ENCODE measurements around the gene CSDE1.

Gene CSDE1

GRCh38 chr1:114750780-114751179 lies 7.0 kb downstream of the CSDE1 start:
- FAIRE-seq, result no peak
- DNase-seq (ENCODE audit: insufficient read length, low spot score), result no peak

DNA sequence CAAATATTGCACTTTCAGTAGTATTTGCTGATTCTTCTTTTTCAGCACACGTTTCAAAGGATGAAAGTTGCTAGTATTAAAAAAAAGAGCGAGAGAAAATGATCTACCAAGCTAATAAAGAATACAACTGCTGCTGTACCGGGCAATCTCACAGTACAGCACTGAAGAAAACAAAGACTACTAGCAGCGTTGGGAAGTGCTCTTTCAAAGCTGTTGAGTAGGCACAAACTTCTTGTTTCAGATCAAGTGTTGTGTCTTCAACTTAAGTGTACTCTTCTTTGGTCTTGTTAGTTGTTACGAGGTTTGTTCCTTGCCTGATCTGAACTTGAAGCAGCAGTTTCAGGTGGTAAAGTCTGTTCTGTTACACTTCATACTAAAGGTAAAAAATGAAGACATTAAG lies 7.9 kb downstream of the CSDE1 start:
- FAIRE-seq (no peak), DNase-seq (ENCODE audit: insufficient read length, low spot score) (no peak)

GRCh38 chr1:114746450-114747121 lies 11.2 kb downstream of the CSDE1 start:
- no peak for DNase-seq (ENCODE audit: insufficient read length, low spot score)
- FAIRE-seq, result no peak

DNA sequence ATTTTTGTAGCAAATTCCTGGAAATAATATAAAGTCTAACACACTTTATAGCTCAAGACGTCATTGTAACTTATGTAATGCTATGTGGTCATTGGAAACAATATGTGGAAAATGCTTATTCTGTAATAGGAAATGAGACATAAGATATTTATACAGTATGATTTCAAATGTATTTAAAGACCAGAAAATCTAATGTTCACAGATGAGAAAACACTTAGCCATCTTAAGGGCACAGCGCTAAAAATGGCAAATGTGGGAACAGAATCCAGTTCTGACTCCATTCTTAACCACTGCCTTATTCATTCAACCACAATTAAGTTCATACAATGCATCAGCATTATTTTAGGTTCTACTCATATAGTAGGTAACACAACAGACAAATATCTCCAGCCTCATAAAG lies 12.5 kb downstream of the CSDE1 start:
- FAIRE-seq (no peak), DNase-seq (ENCODE audit: insufficient read length, low spot score) (no peak)

DNA sequence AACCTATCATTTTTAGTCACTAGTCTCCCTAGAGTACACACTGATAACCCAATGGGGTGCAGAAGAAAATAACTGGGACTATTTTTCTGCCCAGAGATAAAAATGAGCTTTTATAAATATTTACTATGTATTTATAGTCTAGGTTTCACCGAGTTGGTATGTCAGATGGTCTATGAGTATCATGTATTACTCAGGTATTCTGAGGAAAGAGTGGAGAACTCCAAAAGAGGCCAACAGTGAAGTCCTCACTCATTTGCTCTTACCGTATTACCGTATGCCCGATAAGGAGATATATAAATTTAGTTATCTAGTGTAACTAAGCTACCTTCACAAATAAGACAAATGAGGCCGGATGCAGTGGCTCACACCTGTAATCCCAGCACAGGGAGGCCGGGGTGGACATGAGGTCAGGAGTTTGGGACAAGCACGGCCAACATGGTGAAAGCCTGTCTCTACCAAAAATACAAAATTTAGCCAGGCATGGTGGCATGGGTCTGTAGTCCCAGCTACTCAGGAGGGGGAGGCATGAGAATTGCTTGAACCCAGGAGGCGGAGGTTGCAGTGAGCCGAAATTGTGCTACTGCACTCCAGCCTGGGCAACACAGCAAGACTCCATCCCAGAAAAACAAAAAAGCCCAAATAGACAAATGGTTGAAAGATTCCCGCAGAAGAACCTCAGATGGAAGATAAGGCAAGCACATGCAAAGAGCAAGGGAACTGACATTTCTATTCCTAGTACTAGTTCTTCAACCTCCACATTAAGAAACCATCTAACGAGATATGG lies 15.6 kb downstream of the CSDE1 start:
- FAIRE-seq (no peak), DNase-seq (ENCODE audit: insufficient read length, low spot score) (no peak)

DNA sequence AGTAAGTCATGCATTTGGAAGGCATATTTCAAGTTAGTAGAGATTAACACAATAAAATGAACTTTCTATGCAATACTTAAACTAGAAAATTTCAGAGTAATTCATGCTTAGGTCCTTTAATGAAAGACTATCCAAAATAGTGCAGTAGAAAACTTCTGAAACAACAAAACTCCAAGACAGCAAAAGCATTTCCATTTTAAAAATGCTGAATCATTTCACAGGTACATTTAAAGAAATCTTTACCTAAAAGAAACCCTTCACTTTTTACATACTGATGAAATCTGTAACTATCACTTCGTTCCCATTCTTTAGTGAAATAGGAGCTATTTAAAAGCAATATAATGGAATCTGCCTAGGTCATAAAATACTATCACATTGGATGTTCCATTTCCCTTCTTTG lies 17.5 kb downstream of the CSDE1 start:
- no peak for DNase-seq (ENCODE audit: insufficient read length, low spot score)
- no peak for FAIRE-seq

DNA sequence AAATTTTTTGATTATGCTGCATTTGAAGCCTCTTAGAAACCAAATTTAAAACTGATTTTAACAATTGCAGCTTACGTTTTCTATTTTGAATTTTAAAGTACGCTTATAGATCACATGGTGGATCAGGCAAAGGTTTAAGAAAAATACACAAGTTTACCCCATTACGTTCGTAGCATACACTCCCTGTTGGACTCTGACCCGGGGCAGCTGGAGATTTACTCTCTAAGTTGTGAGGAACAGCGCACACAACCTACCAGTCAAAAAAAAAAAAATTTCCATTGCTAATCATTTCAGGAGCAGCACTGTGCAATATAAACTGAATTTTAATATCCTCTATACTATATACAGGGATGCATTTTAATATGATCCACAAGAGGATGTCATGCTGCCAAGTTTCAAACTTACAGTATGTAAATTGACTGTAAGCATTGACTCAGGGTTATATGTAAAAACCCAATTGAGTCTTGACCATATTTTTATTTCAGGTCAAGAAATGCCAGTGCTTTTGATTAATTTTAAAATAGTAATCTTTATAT lies 20.4 kb downstream of the CSDE1 start:
- no peak for FAIRE-seq
- no peak for DNase-seq (ENCODE audit: insufficient read length, low spot score)

GRCh38 chr1:114735479-114735878 lies 22.3 kb downstream of the CSDE1 start:
- no peak for FAIRE-seq
- DNase-seq (ENCODE audit: insufficient read length, low spot score), result no peak

DNA sequence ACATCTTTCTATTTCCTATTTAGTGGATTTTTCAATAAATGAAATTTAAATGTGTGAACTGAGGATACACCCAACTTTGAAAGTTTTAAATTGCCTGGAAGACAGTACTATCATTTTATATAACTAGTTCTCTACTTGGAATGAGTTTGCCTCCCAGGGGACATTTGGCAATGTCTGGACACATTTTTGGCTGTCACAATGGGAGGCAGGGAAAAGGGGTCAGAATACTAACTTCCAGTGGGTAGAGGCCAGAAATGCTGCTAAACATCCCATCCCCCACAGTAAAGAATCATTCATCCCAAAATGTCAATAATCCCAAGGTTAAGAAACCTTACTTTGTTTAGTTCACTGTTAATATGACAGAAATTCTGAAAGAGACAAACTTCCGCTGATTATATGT lies 28.0 kb downstream of the CSDE1 start:
- DNase-seq (ENCODE audit: insufficient read length, low spot score) (no peak), FAIRE-seq (no peak)

DNA sequence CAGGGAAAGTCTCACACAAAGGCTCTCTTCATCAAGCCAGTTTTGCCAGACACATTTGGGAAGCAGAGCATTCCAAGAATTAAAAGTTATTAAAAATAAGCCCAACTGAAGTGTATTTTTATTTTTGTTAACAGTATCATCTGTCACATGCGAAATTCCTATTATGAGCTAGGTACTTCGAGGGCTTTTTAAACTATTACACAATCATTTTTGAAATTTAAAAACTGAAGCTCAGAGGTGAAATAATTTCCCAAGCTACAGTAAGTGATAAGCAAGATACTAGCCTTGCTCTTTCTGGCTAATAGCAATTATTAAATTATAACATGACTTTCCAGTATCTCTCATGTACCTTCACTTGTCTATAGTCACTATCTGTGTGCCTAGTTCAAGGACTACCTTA lies 29.2 kb downstream of the CSDE1 start:
- no peak for DNase-seq (ENCODE audit: insufficient read length, low spot score)
- no peak for FAIRE-seq

- FAIRE-seq (no peak), DNase-seq (ENCODE audit: insufficient read length, low spot score) (no peak)
Measured at GRCh38 chr1:114725230-114725629, 32.6 kb downstream of the CSDE1 start.

- FAIRE-seq (no peak), DNase-seq (ENCODE audit: insufficient read length, low spot score) (no peak)
Measured at GRCh38 chr1:114723915-114724314, 33.9 kb downstream of the CSDE1 start.

GRCh38 chr1:114723457-114723856 lies 34.3 kb downstream of the CSDE1 start:
- DNase-seq (ENCODE audit: insufficient read length, low spot score) (no peak), FAIRE-seq (no peak)

DNA sequence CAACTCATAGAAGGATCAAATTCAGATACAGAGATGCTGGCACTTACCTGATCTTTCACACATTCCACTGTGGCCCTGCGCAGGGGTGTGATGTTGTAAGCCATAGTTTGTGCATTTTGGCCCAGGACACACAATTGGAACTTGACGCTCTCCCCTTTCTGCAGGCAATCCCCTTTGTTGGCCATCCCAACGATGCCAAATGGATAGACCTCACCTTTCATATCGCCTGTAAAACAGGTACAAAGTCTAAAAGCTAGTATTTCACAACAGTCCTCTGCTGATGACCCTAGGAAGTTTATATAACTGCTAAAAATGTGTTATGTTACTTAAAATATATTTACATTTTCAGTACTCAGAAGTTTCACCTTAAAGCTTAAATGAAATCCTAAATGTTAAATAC lies 37.3 kb downstream of the CSDE1 start:
- DNase-seq (ENCODE audit: insufficient read length, low spot score), result no peak
- FAIRE-seq, result no peak

- DNase-seq (ENCODE audit: insufficient read length, low spot score), result no peak
- no peak for FAIRE-seq
Measured at GRCh38 chr1:114719424-114719787, 38.4 kb downstream of the CSDE1 start.

DNA sequence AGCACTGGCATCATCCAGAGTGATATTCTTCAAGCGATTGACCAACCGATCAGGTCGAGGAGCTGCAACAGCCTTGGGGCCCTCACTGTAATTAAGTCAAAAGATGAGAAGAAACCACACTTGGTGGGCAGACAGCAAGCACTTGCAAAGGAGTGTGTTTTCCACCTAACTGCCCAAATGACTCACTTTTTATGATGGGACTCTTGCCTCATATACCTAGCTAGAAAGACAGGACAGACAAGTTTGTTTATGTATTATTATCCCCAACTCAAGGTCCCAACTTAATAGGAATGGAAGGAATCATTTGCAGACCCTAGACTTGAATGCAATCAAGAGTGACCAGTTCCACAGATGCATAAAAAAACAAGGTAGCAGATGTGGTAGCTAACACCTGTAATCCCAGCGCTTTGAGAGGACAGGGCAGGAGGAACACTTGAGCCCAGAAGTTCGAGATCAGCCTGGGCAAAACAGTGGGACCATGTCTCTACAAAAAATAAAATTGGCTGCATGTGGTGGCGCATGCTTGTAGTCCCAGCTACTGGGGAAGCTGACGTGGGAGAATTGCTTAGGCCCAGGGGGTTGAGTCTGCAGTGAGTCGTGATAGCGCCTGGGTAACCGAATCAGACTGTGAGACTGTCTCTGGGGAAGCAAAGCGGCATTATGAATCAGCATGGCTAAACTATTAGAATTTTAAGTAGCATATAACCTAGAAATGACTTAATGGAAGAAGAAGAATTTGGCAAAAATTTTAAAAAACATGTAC lies 38.9 kb downstream of the CSDE1 start:
- DNase-seq (ENCODE audit: insufficient read length, low spot score) (no peak), FAIRE-seq (no peak)

DNA sequence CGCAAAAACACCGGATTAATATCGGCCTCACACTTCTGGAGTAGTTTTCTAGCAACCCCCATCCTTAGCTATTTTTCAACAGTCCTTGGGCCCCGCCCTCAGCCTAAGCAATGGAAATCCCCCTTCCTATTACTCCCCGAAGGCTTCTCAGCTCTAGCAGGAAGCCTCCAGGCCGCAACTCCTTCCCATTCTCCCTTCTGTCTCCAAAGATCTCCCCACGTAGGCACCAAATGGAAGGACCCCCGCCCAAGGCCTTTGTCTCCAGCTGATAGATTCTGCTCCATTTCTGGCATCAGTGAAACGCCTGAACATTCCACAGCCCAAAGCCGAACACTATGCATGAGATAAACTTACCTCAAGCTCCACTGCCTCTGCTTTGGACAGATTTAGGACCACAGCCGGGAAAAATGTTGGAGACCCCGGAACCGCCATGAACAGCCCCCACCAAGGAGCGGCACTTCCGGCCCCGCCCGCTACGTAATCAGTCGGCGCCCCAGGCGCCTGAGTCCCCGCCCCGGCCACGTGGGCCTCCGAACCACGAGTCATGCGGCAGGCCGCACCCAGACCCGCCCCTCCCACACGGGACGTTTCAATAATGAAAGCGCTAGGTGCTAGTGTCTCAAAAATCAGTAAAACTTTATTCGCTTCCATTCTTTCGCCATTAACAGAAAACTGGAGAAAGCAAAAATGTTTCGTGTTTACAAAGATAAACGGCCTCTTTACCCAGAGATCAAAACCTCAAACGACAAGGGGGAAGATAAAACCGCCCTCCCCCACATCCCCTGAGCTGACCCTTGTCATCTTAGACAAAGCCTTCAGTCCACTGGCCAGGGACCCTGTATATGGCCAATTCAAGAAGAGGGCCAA lies 41.2 kb downstream of the CSDE1 start, which contains the start of gene NRAS:
TSS of gene NRAS (minus strand) at position 468 of the 867 bp plus-strand sequence. CDS start 611 bp downstream, outside the sequence.
- FAIRE-seq, result peak; percentile 84
- DNase-seq (ENCODE audit: insufficient read length, low spot score), result peak; percentile 71

- FAIRE-seq, result no peak
Measured at GRCh38 chr1:114715952-114716303, 41.9 kb downstream of the CSDE1 start.

DNA sequence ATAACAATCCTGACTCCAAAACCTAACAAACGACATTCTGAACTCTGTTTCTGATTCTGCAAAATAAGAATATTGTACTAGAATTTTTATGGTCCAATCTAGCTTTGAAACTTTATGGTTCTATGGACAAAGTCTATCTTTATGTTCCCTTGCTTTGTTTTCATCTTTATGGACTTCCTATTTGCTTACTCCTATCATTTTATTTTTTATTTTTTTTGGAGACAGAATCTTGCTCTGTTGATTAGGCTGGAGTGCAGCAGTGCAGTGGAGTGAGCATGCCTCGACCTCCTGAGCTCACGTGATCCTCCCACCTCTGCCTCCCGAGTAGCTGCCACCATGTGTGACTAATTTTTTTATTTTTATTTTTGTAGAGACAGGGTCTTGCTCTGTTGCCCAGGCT lies 44.8 kb downstream of the CSDE1 start:
- FAIRE-seq (no peak), DNase-seq (ENCODE audit: insufficient read length, low spot score) (no peak)

More at GRCh38 chr1:114715952-114716303, 41.9 kb downstream of the CSDE1 start:
- no peak for DNase-seq (ENCODE audit: insufficient read length, low spot score)

GRCh38 chr1:114710360-114710759 lies 47.4 kb downstream of the CSDE1 start:
- DNase-seq (ENCODE audit: insufficient read length, low spot score), result no peak
- FAIRE-seq, result no peak
